ENCODE results near the gene TBC1D21.

TBC1D21 gene

DNA sequence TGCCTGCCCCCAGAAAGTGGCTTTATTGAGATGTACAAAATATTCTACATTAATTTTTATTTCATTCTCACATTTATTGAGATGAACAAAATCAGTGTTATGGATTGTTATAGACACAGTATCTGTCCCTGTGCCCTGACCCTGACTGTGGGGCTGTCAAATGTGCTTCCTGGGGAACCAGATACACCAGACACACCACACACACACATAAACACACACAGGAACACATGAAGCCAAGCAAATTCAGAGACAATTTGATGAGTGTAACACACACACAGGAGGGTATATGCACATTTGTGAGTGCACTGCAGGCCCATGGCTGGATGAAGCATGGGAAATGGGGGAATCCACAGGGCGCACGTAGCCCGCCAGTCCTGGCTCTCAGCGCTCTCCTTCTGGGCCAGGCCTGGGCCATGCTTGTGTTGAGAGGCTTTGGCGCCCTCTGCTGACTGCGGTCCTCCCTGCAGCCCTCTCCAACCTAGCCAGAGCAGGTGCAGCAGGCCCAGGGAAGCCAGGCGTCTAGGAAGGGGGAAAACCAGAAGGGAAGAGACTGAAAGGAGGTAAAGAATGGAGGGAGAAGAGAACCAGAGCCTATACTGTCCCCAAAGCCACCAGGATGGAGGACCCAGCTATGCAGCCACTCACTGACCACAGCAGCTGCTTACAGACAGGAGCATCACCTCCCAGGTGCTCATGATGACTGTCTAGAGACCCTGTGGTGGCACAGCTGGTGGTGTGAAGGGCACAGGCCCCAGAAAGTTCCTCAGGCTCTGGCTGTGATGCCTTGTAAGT is 34.9 kb downstream of the TBC1D21 start:
- DNase-seq (ENCODE audit: low read depth in 2 of 2): peak; percentile 80 to 81
- H3K4me3 ChIP-seq (replicated peaks in 1 of 2; ENCODE audit: low read depth in 2 of 2, low read length in 2 of 2): no peak overlapping the region
- TF ChIP-seq, protein P1, sequence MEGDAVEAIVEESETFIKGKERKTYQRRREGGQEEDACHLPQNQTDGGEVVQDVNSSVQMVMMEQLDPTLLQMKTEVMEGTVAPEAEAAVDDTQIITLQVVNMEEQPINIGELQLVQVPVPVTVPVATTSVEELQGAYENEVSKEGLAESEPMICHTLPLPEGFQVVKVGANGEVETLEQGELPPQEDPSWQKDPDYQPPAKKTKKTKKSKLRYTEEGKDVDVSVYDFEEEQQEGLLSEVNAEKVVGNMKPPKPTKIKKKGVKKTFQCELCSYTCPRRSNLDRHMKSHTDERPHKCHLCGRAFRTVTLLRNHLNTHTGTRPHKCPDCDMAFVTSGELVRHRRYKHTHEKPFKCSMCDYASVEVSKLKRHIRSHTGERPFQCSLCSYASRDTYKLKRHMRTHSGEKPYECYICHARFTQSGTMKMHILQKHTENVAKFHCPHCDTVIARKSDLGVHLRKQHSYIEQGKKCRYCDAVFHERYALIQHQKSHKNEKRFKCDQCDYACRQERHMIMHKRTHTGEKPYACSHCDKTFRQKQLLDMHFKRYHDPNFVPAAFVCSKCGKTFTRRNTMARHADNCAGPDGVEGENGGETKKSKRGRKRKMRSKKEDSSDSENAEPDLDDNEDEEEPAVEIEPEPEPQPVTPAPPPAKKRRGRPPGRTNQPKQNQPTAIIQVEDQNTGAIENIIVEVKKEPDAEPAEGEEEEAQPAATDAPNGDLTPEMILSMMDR (IDR thresholded peaks at IDR 0.05; ENCODE audit: low read depth, low read length): peak; percentile 97

DNA sequence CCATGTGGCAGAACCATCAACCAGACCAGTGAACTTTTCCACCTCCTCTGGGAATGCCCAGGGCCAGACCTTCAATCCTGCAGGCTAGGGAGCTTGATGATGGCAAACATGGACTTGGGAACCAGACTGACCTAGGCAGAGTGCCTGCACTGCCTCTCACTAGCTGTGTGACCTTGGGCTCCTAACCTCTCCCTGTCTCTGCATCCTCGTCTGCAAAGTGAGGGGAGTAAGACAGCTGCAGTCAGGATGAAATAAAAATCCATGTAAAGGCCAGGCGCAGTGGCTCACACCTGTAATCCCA is 35.4 kb downstream of the TBC1D21 start:
- TF ChIP-seq, protein P1 (IDR thresholded peaks at IDR 0.05; ENCODE audit: low read depth, low read length): no peak
- DNase-seq (ENCODE audit: low read depth in 2 of 2): no peak
- no peak overlapping the region for H3K4me3 ChIP-seq (replicated peaks in 1 of 2; ENCODE audit: low read depth in 2 of 2, low read length in 2 of 2)

DNA sequence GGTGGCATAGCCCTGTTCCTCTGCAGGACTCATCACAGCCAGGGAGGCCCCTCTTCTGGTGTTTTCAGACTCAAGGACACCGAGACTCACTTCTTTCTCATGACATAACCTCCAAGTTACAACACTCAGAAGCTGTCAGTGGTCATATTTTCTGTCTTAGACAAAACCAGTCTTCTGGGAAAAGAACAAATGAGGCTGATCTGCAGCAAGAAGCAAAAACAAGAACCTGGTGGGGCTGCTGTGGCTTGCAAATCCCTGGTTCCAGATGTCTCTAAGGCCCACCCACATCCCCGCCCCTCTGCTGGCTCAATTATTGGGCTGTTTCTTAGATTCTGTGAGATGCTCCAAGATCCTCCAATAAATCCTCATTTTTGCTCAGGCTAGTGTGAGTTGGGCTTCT is 36.3 kb downstream of the TBC1D21 start:
- no peak overlapping the region for H3K4me3 ChIP-seq (replicated peaks in 1 of 2; ENCODE audit: low read depth in 2 of 2, low read length in 2 of 2)
- no peak for DNase-seq (ENCODE audit: low read depth in 2 of 2)
- TF ChIP-seq, protein P1 (IDR thresholded peaks at IDR 0.05; ENCODE audit: low read depth, low read length): no peak

DNA sequence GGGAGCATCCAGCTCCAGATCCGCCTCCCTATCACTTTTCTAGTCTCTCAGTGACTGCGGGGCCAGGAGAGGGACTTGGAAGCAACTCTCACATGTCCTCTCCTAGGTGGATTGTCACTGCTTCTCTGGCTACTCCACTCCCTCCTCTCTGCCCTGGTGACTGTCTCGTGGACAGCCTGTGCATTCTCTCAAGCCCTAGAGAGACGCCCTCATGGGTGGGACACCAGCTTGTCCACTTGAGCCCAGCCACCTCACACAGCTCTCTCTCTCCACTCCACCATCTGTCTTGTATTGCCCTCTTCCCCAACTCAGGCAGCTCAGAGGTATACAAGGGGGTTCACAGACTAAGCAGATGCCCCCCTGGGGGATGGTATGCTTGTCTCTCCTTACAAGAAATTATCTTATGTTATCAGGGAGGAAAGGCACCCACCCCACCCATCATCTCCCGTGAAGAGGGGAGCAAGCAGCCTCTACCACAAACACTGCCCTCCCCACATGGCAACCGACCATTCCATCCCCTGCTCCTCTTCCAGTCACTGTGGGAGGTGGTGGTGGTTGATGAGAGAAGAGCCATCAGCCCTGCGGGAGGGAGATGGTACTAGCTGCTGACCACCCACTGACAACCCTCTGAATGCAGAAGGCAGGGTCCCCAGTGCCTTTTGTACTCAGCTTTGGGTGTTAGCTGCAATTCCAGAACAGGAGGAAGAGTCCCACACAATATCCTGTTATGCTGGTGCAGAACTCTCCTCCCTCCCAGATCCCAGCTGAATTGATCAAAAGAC is 37.3 kb downstream of the TBC1D21 start:
- DNase-seq (ENCODE audit: low read depth in 2 of 2): no peak
- TF ChIP-seq, protein P1 (IDR thresholded peaks at IDR 0.05; ENCODE audit: low read depth, low read length): no peak
- H3K4me3 ChIP-seq (replicated peaks in 1 of 2; ENCODE audit: low read depth in 2 of 2, low read length in 2 of 2): no peak overlapping the region

DNA sequence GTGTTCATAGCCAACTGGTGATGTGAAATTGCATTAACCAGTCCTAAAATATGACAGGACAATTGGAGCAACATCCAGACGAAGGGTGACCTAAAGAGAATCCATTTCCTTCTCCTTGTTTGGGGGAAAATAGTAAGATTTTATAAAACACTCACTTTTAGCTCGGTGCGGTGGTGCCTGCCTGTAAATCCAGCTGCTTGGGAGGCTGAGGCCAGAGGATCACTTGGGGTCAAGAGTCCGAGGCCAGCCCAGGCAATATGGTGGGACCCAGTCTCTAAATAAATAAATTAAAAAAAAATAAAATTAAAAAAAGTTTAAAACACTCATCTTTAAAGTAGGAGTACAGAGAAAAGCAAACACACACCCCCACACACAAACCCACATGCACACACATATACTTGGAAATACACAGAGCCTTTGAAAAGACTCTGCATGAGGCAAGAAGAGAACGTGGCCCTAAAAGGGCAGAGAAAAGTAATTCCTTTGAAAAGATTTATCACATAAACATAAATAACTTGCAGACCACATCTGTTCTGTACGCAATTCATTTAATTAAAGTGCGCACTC is 38.7 kb downstream of the TBC1D21 start:
- H3K4me3 ChIP-seq (replicated peaks in 1 of 2; ENCODE audit: low read depth in 2 of 2, low read length in 2 of 2): no peak overlapping the region
- TF ChIP-seq, protein P1 (IDR thresholded peaks at IDR 0.05; ENCODE audit: low read depth, low read length): no peak

DNA sequence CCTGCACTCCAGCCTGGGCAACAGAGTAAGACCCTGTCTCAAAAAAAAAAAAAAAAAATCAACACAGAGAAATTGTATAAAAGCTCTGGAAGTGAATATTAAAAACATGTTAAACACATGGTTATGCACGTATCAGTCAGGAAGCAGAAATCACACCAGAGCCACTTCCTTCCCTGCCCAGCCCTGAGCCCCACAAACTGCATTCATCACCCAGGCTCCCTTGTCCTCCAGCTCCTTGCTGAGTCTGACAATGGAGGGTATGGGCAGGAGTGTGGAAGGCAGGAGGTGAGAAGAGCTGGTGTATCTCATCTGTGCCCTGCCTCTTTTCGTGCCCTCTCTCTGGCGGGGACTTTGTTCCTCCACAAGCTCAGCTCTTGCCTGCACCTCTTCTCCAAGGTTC is 40.8 kb downstream of the TBC1D21 start:
- no peak for DNase-seq (ENCODE audit: low read depth in 2 of 2)
- H3K4me3 ChIP-seq (replicated peaks in 1 of 2; ENCODE audit: low read depth in 2 of 2, low read length in 2 of 2): no peak overlapping the region
- TF ChIP-seq, protein P1 (IDR thresholded peaks at IDR 0.05; ENCODE audit: low read depth, low read length): no peak

More for the DNA sequence above, 38.7 kb downstream of the TBC1D21 start:
- no peak for DNase-seq (ENCODE audit: low read depth in 2 of 2)
